ENCODE results near the gene GALNTL6. TPM values are rescaled to one million over a fixed set of nuclear protein-coding genes. Genes with fewer than 3 reads are reported as not detected.

The GALNTL6 gene
- polyA plus RNA-seq, 1 donor (not counting 4 experiments of a cell fraction or from before 2014, with no cell fraction given), result not detected

DNA sequence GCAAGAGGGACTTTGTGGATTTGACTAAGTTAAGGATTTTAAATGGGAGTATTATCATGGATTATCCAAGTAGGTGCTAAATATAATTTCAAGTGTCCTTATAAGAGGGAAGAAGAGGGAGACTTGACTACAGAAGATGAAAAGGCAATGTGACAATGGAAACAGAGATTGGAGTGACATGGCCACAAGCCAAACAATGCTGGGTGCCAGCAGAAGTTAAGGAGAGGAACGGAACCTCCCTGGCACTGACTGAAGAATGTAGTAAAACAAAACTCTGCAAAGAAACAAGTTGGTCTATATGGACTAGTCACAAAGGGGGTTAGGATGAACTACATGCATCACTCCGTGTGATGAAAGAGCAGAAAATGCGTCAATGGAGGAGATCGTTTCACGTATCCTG lies 959.6 kb downstream of the GALNTL6 start:
- H3K36me3 ChIP-seq (ENCODE audit: control insufficient read depth in 2 of 2, extremely low read depth in 1 of 2, insufficient read depth in 2 of 2, low read length in 2 of 2), result no peaks in the 10 kb centered on the region
- no peaks in the 10 kb centered on the region for H3K9me1 ChIP-seq (ENCODE audit: control insufficient read depth, extremely low read depth, insufficient read depth, low read length)
- H2AFZ ChIP-seq (ENCODE audit: control insufficient read depth, low read length), result no peak overlapping the region
- dilution Hi-C loops (cut with MboI; ENCODE audit: extremely low pct_ligation_motif_present, low sequenced_read_pairs), result no loop called here
- H3K4me3 ChIP-seq (ENCODE audit: control insufficient read depth in 2 of 3, extremely low read depth in 1 of 3, insufficient read depth in 2 of 3, low read depth in 1 of 3, low read length in 3 of 3), result no peak overlapping the region
- H3K27me3 ChIP-seq (ENCODE audit: control insufficient read depth, extremely low read depth, insufficient read depth, low read length), result no peaks in the 10 kb centered on the region
- H3K4me1 ChIP-seq (ENCODE audit: control insufficient read depth, extremely low read depth, insufficient read depth, low read length), result no peaks in the 10 kb centered on the region
- no peaks in the 10 kb centered on the region for H3K9me3 ChIP-seq (ENCODE audit: control insufficient read depth, low read depth, low read length)
- DNase-seq (ENCODE audit: low read depth, low spot score), result no peak
- H3K9ac ChIP-seq (ENCODE audit: control insufficient read depth, extremely low read depth, insufficient read depth, low read length), result no peak overlapping the region
- no peak overlapping the region for H3K27ac ChIP-seq (ENCODE audit: control insufficient read depth, insufficient read depth, low read length)
- no peaks in the 10 kb centered on the region for H3K79me2 ChIP-seq (ENCODE audit: control insufficient read depth, insufficient read depth, low read length)
- no peak for FAIRE-seq
- no peak overlapping the region for H3K4me2 ChIP-seq (ENCODE audit: control insufficient read depth, extremely low read depth, insufficient read depth, low read depth, low read length)
- no peaks in the 10 kb centered on the region for H4K20me1 ChIP-seq (ENCODE audit: control insufficient read depth, extremely low read depth, insufficient read depth, low read length)
- TF ChIP-seq, protein P1, sequence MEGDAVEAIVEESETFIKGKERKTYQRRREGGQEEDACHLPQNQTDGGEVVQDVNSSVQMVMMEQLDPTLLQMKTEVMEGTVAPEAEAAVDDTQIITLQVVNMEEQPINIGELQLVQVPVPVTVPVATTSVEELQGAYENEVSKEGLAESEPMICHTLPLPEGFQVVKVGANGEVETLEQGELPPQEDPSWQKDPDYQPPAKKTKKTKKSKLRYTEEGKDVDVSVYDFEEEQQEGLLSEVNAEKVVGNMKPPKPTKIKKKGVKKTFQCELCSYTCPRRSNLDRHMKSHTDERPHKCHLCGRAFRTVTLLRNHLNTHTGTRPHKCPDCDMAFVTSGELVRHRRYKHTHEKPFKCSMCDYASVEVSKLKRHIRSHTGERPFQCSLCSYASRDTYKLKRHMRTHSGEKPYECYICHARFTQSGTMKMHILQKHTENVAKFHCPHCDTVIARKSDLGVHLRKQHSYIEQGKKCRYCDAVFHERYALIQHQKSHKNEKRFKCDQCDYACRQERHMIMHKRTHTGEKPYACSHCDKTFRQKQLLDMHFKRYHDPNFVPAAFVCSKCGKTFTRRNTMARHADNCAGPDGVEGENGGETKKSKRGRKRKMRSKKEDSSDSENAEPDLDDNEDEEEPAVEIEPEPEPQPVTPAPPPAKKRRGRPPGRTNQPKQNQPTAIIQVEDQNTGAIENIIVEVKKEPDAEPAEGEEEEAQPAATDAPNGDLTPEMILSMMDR (optimal IDR thresholded peaks at IDR 0.05 in 1 of 3, IDR thresholded peaks at IDR 0.05 in 1 of 3, conservative IDR thresholded peaks at IDR 0.05 in 1 of 3; ENCODE audit: extremely low read depth in 1 of 3, insufficient read depth in 2 of 3, low read length in 3 of 3), result no peak
- TF ChIP-seq EZH2 (IDR thresholded peaks at IDR 0.05; ENCODE audit: low read length), result no peak

DNA sequence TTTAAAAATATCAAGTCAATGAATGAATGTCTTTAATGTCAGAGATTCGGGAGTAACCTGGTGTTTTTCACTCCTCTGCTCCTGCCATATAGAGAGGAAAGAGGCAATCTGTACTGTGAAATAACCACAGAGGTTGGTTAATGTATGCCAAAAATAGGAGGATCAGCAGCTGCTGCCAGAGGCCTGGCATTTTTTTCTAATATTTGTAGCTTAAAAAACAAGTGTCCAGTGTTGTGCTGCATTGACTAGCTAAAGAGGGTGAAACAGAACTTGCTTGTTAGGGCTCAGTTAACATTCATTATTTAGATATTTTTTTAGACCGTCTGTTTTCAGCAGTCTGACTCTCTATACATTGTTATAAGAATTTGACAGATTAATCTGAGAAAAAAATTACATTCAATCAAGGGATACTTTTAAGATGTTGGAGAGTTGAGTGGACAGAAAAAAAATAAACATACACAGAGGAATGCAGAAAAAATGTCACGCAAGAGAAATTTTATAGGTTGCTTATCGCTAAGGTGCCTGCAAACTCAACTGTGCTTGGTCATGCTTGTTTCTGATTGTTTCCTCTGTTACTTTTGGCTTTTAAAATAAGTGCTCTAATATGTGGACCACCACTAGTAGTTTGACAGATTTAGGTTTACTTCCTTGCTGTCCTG lies 963.1 kb downstream of the GALNTL6 start:
- H3K4me2 ChIP-seq (ENCODE audit: control insufficient read depth, extremely low read depth, insufficient read depth, low read depth, low read length), result no peak overlapping the region
- no peak for TF ChIP-seq EZH2 (IDR thresholded peaks at IDR 0.05; ENCODE audit: low read length)
- TF ChIP-seq, protein P1 (optimal IDR thresholded peaks at IDR 0.05 in 1 of 3, IDR thresholded peaks at IDR 0.05 in 1 of 3, conservative IDR thresholded peaks at IDR 0.05 in 1 of 3; ENCODE audit: extremely low read depth in 1 of 3, insufficient read depth in 2 of 3, low read length in 3 of 3), result no peak
- H3K9ac ChIP-seq (ENCODE audit: control insufficient read depth, extremely low read depth, insufficient read depth, low read length), result no peak overlapping the region
- no peak overlapping the region for H2AFZ ChIP-seq (ENCODE audit: control insufficient read depth, low read length)
- no peaks in the 10 kb centered on the region for H4K20me1 ChIP-seq (ENCODE audit: control insufficient read depth, extremely low read depth, insufficient read depth, low read length)
- H3K36me3 ChIP-seq (ENCODE audit: control insufficient read depth in 2 of 2, extremely low read depth in 1 of 2, insufficient read depth in 2 of 2, low read length in 2 of 2), result no peaks in the 10 kb centered on the region
- FAIRE-seq, result no peak
- dilution Hi-C loops (cut with MboI; ENCODE audit: extremely low pct_ligation_motif_present, low sequenced_read_pairs), result no loop called here
- no peaks in the 10 kb centered on the region for H3K9me1 ChIP-seq (ENCODE audit: control insufficient read depth, extremely low read depth, insufficient read depth, low read length)
- H3K4me3 ChIP-seq (ENCODE audit: control insufficient read depth in 2 of 3, extremely low read depth in 1 of 3, insufficient read depth in 2 of 3, low read depth in 1 of 3, low read length in 3 of 3), result no peak overlapping the region
- no peaks in the 10 kb centered on the region for H3K27me3 ChIP-seq (ENCODE audit: control insufficient read depth, extremely low read depth, insufficient read depth, low read length)
- no peaks in the 10 kb centered on the region for H3K4me1 ChIP-seq (ENCODE audit: control insufficient read depth, extremely low read depth, insufficient read depth, low read length)
- H3K79me2 ChIP-seq (ENCODE audit: control insufficient read depth, insufficient read depth, low read length), result no peaks in the 10 kb centered on the region
- no peak overlapping the region for H3K27ac ChIP-seq (ENCODE audit: control insufficient read depth, insufficient read depth, low read length)
- DNase-seq (ENCODE audit: low read depth, low spot score), result no peak
- no peaks in the 10 kb centered on the region for H3K9me3 ChIP-seq (ENCODE audit: control insufficient read depth, low read depth, low read length)

All from keratinocyte (primary cell).